Right cardiac atrium (tissue), 5 donors: ENCODE measurements around the gene NEDD4L. TPM values are rescaled to one million over a fixed set of nuclear protein-coding genes. Genes with fewer than 3 reads are reported as not detected.
A peak's percentile ranks its signal among the peaks of the same experiment; 100 is the strongest.

Experiments
- ATAC-seq, 2 donors: fragments of 200-7000 bp; cut with Tn5 transposase; one replicate each; pipeline versions ENCODE4 v1.8.0 to v1.9.1; 2020; ENCODE audit warnings: moderate library complexity in 2 of 2, mild to moderate bottlenecking in 1 of 2
- DNase-seq, 3 donors: peaks; one replicate each; pipeline ENCODE4 v3.0.0-alpha.2; 2020
- H3K27ac ChIP-seq: one replicate; pipeline ENCODE4 v1.5.1; 2013; ENCODE audit warnings: mild to moderate bottlenecking, low read length, control low read depth, moderate library complexity
- H3K27me3 ChIP-seq: one replicate; pipeline ENCODE4 v1.6.1; 2013; ENCODE audit not compliant: control insufficient read depth, insufficient read depth
- H3K4me1 ChIP-seq: one replicate; pipeline ENCODE4 v1.6.1; 2013; ENCODE audit warnings: low read length; ENCODE audit not compliant: control insufficient read depth, insufficient read depth
- H3K4me3 ChIP-seq: one replicate; pipeline ENCODE4 v1.5.1; 2013; ENCODE audit warnings: low read length, control low read depth
- H3K9me3 ChIP-seq: one replicate; pipeline ENCODE4 v1.6.1; 2013; ENCODE audit warnings: low read length; ENCODE audit not compliant: control insufficient read depth
- WGBS: extraction: QIAGEN DNeasy Blood & Tissue Kit; methylation state at CpG from one replicate; pipeline ENCODE4 v1.1.7; 2013; 5-methylcytosine and 5-hydroxymethylcytosine counted together
- intact Hi-C, 4 donors: fragments of 100-400 bp; cut with DNase I; formaldehyde crosslinking; loops; one replicate each; pipeline versions ENCODE4 v1.11.0 to v1.14.0; 2022 to 2023
- polyA plus RNA-seq: library from polyadenylated mRNA; stranded (reverse); fragments of 200-250 nt; gene quantifications from one replicate; pipeline ENCODE4 v1.2.3, GENCODE V29; 2013
- total RNA-seq, 4 donors: library from RNA; stranded (reverse); fragmentation: NEBNext Ultra II Directional; extraction: Animal tissue kit (Norgen Biotek cat#: 25700); gene quantifications; one replicate each; pipeline ENCODE4 v1.2.1, GENCODE V29; 2021
- donor health status: healthy with polysubstance abuse.
- donor health status: DM: no; HTN: yes; CAD: no.
- donor health status: DM: no; HTN: no; CAD: no.
- donor health status: DM: no; HTN: yes; CAD: no; lungs with severe emphysema.
- donor health status: DM: yes; HTN: yes; CAD: no.

Gene NEDD4L
- total and polyA plus RNA-seq, 5 donors = 25.7 to 87.5 (median 74.0) TPM

DNA sequence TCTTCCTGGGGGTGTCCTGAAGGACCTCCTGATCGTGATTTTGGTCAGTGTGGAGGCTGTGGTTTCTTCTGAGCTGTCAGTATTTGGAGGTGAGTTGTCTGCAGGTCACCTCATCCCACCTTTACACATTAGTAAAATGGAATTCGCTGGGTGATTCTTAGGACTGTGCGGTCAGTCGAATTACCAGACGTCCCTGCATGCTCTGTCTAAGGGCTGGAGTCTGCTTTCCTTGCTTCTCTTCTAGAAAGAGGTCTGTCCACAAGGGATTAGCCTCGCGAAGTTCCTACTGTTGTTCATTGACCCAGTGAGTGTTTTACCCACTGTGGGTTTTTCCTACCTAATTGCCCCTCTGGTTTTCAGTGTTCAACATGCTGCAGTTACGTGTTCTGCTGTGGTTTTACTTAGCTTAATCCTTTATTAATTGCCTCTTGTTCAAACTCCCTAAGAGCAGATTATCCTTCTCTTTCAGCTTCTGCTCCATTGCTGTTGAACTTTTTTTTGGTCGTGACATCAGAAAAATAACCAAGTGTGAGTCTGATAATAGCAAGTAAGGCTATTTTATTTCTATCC is 183.4 kb downstream of the NEDD4L start:
- no peak overlapping the region for H3K4me3 ChIP-seq
- no peaks in the 10 kb centered on the region for H3K9me3 ChIP-seq
- 93% methylated on average over 9 of the region's 9 CpGs for WGBS
- no peak overlapping the region for H3K27ac ChIP-seq
- no peak for DNase-seq
- peaks cover 10% of the 10 kb centered on the region for H3K4me1 ChIP-seq
- intact Hi-C loops = no loop called here
- ATAC-seq = no peak
- H3K27me3 ChIP-seq = no peaks in the 10 kb centered on the region

DNA sequence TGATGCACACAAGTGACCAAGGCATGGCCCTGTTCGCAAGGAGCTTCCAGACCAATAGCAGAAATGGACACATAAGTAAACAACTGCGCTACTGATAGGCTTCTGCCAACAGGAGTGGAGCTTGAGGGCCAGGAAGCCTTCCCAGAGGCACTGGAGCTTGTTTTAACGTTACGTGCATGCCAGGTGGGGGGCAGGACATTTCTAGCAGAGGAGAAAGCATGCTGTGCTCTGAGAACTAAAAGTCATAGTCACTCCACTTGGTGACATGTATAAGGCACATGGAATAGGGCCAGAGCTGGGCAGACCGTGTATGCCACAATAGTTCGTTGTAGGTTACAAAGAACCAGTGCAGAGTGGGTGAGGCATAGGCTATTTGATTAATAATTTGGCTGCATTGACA is 184.2 kb downstream of the NEDD4L start:
- H3K27ac ChIP-seq = no peak overlapping the region
- H3K27me3 ChIP-seq = no peaks in the 10 kb centered on the region
- H3K4me3 ChIP-seq = no peak overlapping the region
- intact Hi-C loops = no loop called here
- 78% methylated on average over 6 of the region's 6 CpGs for WGBS
- DNase-seq (no peak), ATAC-seq (no peak)
- H3K9me3 ChIP-seq = no peaks in the 10 kb centered on the region
- H3K4me1 ChIP-seq = peaks cover 10% of the 10 kb centered on the region

DNA sequence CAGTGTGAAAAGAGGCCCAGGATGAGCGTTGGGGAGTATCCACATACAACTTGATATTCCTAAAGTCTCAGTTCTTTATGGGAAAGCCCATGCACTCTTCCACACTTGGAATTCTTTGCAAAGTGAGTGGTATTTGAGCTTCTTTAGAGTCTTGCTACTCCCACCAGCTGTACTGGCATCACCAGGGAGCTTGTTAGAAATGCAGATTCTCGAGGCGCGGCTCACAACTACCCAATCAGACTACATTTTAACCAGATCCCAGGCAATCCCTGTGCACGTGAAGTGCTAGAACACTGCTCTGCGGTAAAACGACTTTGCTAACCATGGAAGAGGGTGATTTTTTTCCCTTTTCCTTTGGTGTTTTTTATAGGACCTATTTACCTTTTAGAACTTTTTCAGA is 184.7 kb downstream of the NEDD4L start:
- Histone ChIP-seq H3K4me3 (no peak overlapping the region), H3K4me1 (peaks cover 5% of the 10 kb centered on the region), H3K27ac (no peak overlapping the region), H3K9me3 (no peaks in the 10 kb centered on the region), H3K27me3 (no peaks in the 10 kb centered on the region)
- no peak for ATAC-seq
- WGBS = 88% methylated on average over 7 of the region's 7 CpGs
- DNase-seq = no peak
- intact Hi-C loops = no loop called here

DNA sequence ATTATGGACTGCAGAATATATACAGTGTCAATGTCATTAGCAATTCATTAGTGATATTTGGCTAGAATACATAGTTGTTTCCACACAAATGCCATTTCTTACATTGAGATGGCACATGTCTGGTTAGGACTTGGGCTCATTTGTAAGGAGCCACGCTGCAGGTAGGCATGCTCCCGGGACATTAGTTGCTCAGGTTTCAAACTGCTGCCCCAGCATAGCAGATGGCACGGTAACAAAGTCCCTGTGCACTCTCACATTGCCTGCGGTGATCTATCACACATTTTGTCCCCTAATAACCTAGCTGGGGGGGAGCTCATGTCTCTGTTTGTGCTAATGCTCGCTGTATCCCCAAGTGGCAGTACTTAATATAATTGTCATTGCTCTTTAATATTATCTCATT is 185.1 kb downstream of the NEDD4L start:
- peaks cover 2% of the 10 kb centered on the region for H3K4me1 ChIP-seq
- DNase-seq (no peak), ATAC-seq (no peak)
- H3K4me3 ChIP-seq = no peak overlapping the region
- H3K9me3 ChIP-seq = no peaks in the 10 kb centered on the region
- H3K27ac ChIP-seq = no peak overlapping the region
- 93% methylated on average over 5 of the region's 5 CpGs for WGBS
- no peaks in the 10 kb centered on the region for H3K27me3 ChIP-seq
- intact Hi-C loops = no loop called here

DNA sequence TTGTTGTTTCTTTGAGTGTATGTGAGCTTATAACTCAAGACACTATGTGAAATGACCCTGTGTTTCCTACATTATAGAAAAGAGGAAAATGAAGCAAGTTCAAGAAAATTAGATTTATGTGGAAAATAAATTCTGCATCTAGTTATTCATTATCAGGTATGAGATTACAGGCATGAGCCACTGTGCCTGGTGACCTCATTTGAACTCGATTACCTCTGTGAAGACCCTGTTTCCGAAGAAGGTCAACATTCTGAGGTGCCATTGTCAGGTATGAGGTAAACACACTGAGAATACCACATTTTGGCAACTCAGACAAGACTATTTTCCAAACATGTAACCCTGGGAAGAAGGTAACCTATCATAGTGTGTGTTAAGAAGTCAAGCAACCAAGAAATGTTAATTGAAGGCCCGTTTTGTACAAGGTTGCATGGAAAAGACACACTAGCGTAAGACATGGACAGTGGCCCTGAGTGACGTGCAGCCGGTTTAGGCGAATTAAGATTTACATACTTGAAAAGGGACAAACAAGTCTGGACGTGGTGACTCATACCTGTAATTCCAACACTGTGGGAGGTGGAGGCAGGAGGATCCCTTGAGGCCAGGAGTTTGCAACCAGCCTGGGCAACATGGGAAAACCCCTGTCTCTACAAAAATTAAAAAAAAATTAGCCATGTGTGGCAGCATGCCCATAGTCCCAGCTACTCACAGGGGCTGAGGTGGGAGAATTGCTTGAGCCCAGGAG is 186.6 kb downstream of the NEDD4L start:
- no peaks in the 10 kb centered on the region for H3K9me3 ChIP-seq
- no peaks in the 10 kb centered on the region for H3K4me1 ChIP-seq
- no peak overlapping the region for H3K4me3 ChIP-seq
- H3K27ac ChIP-seq = no peak overlapping the region
- no peak for ATAC-seq
- intact Hi-C loops = no loop called here
- WGBS = 91% methylated on average over 8 of the region's 8 CpGs
- no peaks in the 10 kb centered on the region for H3K27me3 ChIP-seq
- DNase-seq = no peak

DNA sequence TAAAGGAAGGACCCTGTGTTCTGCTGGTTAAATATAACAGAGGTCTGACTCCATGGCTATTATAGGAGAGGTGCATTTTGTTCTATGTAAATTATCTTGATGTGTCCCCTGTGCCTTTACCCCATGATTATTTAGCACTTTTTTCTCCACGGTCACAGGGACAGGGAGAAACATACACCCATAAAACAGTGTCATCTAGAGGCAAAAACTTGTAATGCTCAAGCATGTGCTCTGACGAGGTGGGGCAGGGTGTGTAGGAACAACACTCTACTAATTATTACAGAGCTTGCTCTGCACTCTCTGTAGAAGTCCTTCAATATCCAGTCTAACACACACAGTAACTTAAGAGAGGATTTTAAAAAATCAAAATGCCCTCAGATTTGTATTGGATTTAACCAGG is 187.9 kb downstream of the NEDD4L start:
- Histone ChIP-seq H3K4me1 (no peaks in the 10 kb centered on the region), H3K27me3 (no peaks in the 10 kb centered on the region), H3K27ac (no peak overlapping the region), H3K4me3 (no peak overlapping the region), H3K9me3 (no peaks in the 10 kb centered on the region)
- 69% methylated on average over 2 of the region's 2 CpGs for WGBS
- intact Hi-C loops = no loop called here
- DNase-seq (no peak), ATAC-seq (peak; percentile 60 to 79)

DNA sequence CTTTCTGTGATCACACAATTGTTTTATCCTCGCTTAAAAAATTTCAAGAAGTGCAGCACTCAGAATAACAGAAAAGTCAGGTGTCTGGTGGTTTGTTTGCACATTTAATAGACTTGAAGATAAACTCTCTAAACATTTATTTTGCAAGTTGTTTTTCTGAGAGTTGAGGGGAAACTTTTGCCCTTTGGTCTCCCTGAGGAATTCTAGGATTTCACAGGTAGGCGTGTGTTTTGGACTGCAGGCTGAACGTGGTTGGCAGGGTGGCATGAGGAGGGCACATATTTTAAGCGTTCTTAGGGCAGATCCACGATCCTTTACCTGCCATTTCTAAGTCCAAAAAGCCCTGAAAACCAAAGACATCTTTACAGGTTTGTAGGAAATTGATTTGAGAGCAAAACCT is 188.6 kb downstream of the NEDD4L start:
- no peaks in the 10 kb centered on the region for H3K27me3 ChIP-seq
- DNase-seq = no peak
- no peaks in the 10 kb centered on the region for H3K4me1 ChIP-seq
- no peak for ATAC-seq
- H3K9me3 ChIP-seq = no peaks in the 10 kb centered on the region
- H3K4me3 ChIP-seq = no peak overlapping the region
- 90% methylated on average over 5 of the region's 5 CpGs for WGBS
- intact Hi-C loops = no loop called here
- H3K27ac ChIP-seq = no peak overlapping the region

DNA sequence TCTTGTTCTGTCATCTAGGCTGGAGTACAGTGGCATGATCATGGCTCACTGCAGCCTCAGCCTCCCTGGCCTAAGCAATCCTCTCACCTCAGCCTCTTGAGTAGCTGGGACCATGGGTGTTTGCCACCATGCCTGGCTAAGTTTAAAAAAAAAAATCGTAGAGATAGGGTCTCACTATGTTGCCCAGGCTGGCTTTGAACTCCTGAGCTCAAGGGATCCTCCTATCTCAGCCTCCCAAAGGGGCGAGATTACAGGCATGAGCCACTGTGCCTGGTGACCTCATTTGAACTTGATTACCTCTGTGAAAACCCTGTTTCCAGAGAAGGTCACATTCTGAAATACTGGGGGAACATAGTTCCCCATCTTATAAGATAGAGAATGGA is 190.3 kb downstream of the NEDD4L start:
- ATAC-seq = no peak
- intact Hi-C loops = no loop called here
- H3K4me3 ChIP-seq = no peak overlapping the region
- no peaks in the 10 kb centered on the region for H3K4me1 ChIP-seq
- H3K27ac ChIP-seq = no peak overlapping the region
- DNase-seq = no peak
- H3K9me3 ChIP-seq = no peaks in the 10 kb centered on the region
- no peaks in the 10 kb centered on the region for H3K27me3 ChIP-seq
- WGBS = 88% methylated on average over 2 of the region's 2 CpGs

DNA sequence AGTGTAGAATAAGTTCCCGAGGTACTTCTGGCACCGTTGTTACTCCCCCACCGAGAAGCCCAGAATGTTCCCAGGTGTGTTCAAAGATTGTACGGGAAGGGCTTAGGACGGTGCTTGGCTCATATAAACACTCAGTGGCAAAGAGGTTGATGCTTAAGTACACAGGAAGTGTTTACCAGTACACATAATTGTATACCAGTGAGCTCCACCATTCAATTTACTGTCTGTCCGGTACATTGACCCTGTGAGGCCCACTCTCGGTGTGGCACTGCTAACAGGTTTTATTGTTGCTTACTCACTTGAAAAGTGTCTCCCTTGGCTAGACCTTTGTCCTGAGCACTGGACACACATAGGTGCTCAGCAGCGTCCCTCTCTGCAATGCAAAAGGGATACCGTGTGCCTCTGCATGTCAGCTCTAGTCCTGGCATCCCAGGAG is 191.0 kb downstream of the NEDD4L start:
- Histone ChIP-seq H3K9me3 (no peaks in the 10 kb centered on the region), H3K27ac (no peak overlapping the region), H3K27me3 (no peaks in the 10 kb centered on the region), H3K4me3 (no peak overlapping the region), H3K4me1 (no peaks in the 10 kb centered on the region)
- WGBS = 80% methylated on average over 9 of the region's 9 CpGs
- ATAC-seq (no peak), DNase-seq (no peak)
- intact Hi-C loops = no loop called here

DNA sequence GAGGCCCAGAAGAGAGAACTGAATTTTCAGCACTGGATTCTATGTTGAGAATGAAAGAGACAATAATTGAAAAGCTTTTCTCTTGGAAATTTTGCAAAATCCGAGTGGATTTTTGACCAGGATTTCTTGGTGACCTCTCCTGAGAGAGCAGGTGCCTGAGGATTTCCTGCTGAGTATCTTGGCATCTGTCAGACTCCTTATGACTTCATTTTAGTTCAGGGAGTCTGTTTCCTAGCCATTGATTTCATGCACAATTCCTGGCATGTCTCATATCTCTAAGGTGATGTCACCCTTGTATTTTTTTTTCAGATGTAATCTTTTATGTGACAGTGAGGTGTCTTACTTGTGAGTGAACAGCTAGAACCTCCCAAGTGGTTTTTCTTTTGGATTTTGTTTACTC is 195.9 kb downstream of the NEDD4L start:
- Histone ChIP-seq H3K4me1 (no peaks in the 10 kb centered on the region), H3K27me3 (no peaks in the 10 kb centered on the region), H3K9me3 (no peaks in the 10 kb centered on the region), H3K27ac (no peak overlapping the region), H3K4me3 (no peak overlapping the region)
- WGBS = 61% methylated on average over 1 of the region's 1 CpG
- intact Hi-C loops = no loop called here
- peak in 1 of 2 donors; percentile 37 for ATAC-seq
- no peak for DNase-seq

DNA sequence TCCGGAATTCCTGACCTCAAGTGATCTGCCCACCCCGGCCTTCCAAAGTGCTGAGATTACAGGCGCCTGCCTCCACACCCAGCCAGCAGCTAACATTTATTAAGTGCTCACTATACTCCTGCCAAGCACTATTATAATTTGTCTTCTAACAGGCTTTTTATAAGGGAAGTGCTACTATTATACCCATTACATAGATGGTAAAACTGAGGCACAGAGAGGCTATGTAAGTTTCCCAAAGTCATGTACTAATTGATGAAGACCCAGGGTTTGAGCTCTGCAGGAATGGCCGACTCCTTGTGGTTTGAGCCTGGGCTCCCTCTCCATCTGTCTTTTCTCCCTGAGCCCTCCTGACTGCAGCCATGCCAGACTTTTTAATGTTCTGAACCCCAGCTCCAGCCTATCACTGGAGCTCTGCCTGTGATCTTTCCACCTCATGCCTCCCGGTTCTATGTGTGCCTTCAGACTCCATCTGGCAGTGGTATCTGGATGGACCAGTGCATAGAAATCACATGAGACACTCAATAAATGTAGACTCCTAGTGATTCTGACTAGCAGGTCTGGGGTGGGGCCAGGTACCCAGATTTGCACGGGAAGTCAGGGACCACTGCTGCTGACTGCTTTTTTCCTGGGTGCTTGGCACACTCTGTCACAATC is 197.1 kb downstream of the NEDD4L start:
- no peaks in the 10 kb centered on the region for H3K4me1 ChIP-seq
- H3K4me3 ChIP-seq = no peak overlapping the region
- no peaks in the 10 kb centered on the region for H3K9me3 ChIP-seq
- 92% methylated on average over 6 of the region's 6 CpGs for WGBS
- no peak for DNase-seq
- intact Hi-C loops = no loop called here
- no peak for ATAC-seq
- H3K27ac ChIP-seq = no peak overlapping the region
- no peaks in the 10 kb centered on the region for H3K27me3 ChIP-seq
